GM21737 (cell line): ENCODE results near the gene ATCAY.
"Not testable (repeated sequence)": the region's sequence is repeated elsewhere in the genome, so short reads cannot be mapped to it uniquely, and the experiment has no call there.

ENCODE experiments used
- ATAC-seq: cut with Tn5 transposase; IDR thresholded peaks from one replicate; pipeline ENCODE4 v1.9.1; 2021; ENCODE audit warnings: mild to moderate bottlenecking, moderate library complexity; ENCODE audit not compliant: unreplicated experiment

ATCAY gene

GRCh38 chr19:3855320-3855719 is 25.2 kb upstream of the ATCAY start:
- ATAC-seq = no peak

DNA sequence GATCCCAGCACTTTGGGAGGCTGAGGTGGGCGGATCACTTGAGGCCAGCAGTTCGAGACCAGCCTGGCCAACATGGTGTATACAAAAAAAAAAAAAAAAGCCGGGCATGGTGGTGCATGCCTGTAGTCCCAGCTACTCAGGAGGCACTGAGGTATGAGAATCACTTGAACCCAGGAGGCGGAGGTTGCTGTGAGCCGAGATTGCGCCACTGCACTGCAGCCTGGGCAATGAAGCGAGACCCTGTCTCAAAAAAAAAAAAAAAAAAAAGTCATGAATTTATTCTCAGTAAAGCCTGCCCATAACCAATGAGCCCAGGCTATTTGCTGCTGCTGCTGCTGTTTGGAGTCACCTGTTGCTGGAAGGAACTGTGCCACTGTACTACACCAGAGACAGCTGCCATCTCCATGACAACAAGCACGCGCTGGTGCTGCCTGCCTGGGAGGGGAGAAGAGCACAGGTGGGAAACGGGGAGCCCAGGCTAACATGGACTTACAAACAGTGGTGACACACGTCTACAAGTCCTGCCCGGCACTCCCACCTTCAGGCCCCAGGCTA is 23.0 kb upstream of the ATCAY start:
- no peak for ATAC-seq

- no peak for ATAC-seq
Measured at GRCh38 chr19:3860499-3860898, 20.0 kb upstream of the ATCAY start.

- no peak for ATAC-seq
Measured at GRCh38 chr19:3862826-3863500, 17.5 kb upstream of the ATCAY start.

DNA sequence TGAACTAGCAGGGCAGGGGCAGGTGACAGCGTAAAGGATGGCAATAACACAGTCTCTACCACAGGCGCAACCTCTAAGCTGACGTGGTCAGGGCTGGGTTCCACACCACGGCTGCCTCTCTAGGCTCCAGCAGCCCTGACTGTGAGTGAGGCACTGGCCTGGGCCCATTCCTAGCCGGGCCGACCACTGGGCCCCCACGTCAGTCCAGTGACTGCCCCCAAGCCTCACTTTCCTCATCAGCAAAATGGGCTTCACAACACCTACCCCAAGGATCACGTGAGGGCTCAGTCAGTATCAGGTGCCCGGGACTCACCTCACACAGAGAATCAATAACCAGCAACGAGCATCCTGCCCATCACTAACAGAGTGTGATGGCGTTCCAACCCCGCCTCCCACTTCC is 16.8 kb upstream of the ATCAY start:
- no peak for ATAC-seq

GRCh38 chr19:3866910-3867638 is 13.4 kb upstream of the ATCAY start:
- ATAC-seq = no peak

DNA sequence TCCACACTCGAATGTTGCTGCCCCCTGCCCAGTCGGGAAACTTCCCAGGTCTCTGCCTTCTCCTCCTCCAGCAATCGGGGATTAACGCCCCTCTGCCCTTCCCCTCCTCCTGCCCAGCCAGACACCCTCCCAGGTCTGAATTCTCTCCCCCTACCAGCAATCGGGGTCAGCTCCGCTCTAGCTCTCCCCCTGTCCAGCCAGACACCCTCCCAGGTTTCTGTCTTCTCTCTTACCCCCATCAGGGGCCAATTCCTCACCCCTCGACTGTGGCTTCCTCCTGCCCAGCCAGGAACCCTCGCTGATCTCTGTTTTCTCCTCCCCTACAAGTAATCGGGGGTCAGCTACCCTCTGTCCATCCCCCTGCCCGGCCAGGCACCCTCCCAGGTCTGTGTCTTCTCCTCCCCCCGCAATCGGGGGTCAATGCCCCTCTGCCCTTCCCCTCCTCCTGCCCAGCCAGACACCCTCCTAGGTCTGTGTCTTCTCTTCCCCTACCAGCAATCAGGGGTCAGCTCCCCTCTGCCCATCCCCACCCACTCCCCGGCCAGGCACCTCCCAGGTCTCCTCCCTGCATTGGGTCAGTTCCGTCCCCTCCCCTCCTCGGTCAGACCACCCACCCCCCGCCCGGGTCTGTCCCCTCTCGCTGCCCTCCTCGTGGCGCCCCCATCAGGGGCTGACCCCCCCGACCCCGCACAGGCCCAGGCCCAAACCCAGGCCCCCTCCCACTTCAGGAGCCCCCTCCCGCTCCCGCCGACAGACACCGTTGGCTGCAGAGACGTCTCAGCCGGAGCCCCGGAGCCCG is 12.3 kb upstream of the ATCAY start:
- ATAC-seq = no peak

GRCh38 chr19:3868770-3869456 is 11.6 kb upstream of the ATCAY start, which contains the start of gene ZFR2:
Gene ZFR2 (minus strand): TSS chr19:3869038. CDS start chr19:3869017, 21 bp downstream.
- no peak for ATAC-seq

- no peak for ATAC-seq
Measured at GRCh38 chr19:3873151-3873550, 7.3 kb upstream of the ATCAY start.

GRCh38 chr19:3874695-3875094 is 5.8 kb upstream of the ATCAY start:
- not testable (repeated sequence) for ATAC-seq

GRCh38 chr19:3879656-3880055 is 829 bp upstream of the ATCAY start:
- no peak for ATAC-seq

DNA sequence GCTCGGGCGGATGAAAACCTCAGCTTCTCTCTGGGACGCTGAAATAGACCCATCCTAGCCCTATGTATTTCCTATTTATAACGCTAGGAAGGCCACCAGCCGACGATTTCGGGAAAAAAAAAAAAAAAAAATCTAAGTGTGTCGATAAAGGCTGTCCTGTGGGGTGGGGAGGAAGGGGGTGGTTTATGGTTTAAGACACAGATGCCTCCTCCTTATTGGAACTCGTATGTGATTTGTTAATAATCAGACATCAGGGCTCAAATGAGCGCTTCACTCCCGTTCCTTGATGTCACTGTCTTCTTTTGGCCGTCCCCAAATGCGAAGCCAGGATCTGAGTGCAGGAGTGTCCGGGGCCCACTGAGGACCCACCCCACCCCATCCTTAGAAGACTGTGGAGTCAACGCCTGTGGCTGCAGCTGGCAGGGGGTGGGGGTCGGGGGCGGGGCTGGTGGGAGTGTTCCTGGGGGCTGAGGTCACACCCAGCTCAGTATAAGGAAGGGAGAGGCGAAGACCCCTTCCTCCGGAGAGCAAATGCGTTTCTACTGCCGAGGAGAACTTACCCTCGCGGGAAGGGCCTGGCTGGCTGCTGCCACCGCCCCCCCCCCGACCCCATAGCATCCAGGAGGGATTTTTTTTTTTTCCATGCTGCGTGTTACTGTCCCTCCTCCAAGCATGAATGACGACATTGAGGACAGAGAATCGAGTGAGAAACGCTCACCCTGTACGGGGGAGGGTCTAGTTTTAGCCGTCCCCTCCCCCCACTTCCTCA is 971 bp downstream of the ATCAY start:
- ATAC-seq = no peak

DNA sequence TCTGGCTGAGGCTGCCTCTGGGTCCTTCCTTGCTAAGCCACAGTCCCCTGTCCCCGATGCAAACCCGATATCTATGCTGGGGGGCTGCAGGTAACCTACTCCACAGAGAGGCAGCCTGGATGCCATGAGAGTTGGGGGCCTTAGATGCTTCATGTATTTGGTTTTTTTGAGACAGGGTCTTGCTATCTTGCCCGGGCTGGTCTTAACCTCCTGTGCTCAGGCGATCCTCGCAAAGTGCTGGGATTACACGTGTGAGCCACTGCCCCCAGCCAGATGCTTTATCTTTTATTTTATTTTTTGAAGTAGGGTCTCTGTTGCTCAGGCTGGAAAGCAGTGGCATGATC is 1.5 kb downstream of the ATCAY start:
- ATAC-seq = no peak

DNA sequence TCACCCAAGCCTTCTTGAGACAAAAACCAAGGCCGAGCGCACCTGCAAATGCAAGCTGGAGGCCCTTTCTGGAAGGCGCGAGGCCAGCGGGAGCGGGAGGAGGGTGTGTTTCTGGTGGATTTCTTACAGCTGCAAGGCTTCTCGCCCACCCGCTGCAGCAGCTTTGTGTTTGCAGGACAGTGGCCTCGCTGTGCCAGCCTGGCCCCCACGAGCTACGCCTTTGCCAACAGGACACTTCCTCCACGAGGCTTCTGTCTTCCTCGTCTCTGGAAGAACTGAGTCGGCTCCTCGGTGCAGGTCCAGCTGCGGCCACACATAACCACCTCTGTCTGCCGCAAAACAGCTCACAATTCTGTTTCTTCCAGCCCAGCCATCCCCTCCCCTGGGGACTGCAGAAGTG is 10.1 kb downstream of the ATCAY start:
- ATAC-seq = no peak

DNA sequence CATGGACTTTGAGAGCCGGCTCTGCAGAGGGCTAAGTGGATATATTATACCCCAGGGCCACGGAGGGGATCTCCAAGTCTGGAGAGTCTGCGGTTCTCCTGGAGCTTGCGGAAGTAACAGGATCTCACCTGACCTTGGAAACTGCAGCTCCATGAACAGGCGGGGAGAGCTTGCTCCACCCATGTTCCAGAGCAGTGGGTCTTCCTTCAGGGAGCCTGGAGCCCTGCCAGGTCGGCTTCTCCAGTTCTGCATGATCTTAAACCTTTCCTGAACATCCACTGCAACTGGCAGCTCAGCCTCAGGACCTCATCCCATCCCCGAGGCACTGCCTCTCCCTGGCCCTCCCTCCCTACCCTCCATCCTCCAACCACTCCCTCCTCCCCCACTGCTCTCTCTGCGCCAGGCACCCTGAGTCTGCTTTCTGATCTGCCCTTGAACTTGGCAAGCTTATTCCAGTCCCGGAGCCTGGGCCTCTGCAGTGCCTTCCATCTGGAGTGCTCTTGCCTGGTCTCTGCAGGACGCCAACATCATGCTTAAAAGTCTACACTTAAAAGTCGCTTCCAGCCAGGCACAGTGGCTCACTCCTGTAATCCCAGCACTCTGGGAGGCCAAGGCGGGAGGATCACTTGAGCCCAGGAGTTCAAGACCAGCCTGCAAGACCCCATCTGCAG is 13.2 kb downstream of the ATCAY start:
- ATAC-seq = no peak

DNA sequence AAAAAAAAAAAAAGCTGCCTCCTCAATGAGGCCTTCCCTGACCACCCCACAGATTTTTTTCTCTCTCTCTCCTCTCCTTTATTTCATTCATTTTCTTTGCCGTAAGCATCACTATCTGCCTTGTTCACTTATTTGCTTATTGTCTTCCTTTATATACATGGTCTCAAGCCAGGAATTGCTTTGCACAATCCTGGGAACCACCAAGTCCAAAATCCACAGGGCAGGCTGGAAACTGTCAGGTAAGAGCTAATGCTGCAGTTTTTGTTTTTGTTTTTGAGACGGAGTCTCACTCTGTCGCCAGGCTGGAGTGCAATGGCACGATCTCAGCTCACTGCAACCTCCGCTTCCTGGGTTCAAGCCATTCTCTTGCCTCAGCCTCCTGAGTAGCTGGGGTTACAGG is 14.5 kb downstream of the ATCAY start:
- ATAC-seq = not testable (repeated sequence)

DNA sequence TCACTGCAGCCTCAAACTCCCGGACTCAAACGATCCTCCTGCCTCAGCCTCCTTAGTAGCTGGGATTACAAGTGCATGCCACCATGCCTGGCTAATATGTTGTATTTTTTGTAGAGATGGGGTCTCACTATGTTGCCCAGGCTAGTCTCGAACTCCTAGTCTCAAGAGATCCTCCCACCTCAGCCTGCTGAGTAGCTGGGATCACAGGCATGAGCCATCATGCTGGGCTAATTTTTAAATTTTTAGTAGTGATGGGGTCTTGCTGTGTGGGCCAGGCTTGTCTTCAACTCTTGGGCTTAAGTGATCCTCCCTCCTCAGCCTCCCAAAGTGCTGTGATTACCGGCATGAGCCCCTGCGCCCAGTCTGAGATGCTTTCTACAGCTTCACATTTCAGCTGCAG is 15.3 kb downstream of the ATCAY start:
- no peak for ATAC-seq

DNA sequence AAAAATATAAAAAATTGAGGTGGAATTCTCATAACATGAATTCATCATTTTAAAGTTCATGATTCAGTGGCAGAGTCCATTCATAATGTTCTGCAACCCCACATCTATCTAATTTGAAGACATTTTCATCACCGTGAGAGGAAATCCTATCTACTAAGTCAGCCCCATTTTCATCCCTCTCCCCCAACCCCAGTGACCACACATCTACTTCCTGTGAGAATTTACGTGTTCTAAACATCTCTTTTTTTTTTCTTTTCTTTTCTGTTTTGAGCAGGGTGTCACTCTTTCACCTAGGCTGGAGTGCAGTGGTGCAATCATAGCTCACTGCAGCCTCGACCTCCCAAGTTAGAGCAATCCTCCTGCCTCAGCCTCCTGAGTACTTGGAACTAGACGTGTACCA is 17.5 kb downstream of the ATCAY start:
- ATAC-seq = no peak

GRCh38 chr19:3898426-3898825 is 17.9 kb downstream of the ATCAY start:
- no peak for ATAC-seq
